HG03108 (cell line): ENCODE results near the gene TAF3.
"Not testable (repeated sequence)": the region's sequence is repeated elsewhere in the genome, so short reads cannot be mapped to it uniquely, and the experiment has no call there.

Experiments used
- ATAC-seq: cut with Tn5 transposase; IDR thresholded peaks from one replicate; pipeline ENCODE4 v1.9.1; 2021; ENCODE audit warnings: moderate library complexity; ENCODE audit not compliant: unreplicated experiment

The TAF3 gene

GRCh38 chr10:7818295-7819120 lies at the start of gene TAF3:
TSS of gene TAF3 (plus strand) at chr10:7818505. CDS start at chr10:7818710, 205 bp downstream.
- ATAC-seq: peak; percentile 82

GRCh38 chr10:7773845-7774801 lies 44.2 kb upstream of the TAF3 start:
- no peak for ATAC-seq

GRCh38 chr10:7776777-7777176 lies 41.5 kb upstream of the TAF3 start:
- ATAC-seq: no peak

GRCh38 chr10:7782194-7782593 lies 36.1 kb upstream of the TAF3 start:
- ATAC-seq: not testable (repeated sequence)

- ATAC-seq: no peak
These were observed 31.9 kb upstream of the TAF3 start for GRCh38 chr10:7786430-7786829.

GRCh38 chr10:7787150-7787856 lies 31.0 kb upstream of the TAF3 start:
- no peak for ATAC-seq

GRCh38 chr10:7787857-7788638 lies 30.3 kb upstream of the TAF3 start, which contains the start of the genes ATP5F1C and KIN:
TSS of gene ATP5F1C (plus strand) at chr10:7788177. CDS start at chr10:7788208, 31 bp downstream.
TSS of gene KIN (minus strand) at chr10:7787993. CDS start at chr10:7787933, 60 bp downstream.
- ATAC-seq: peak; percentile 97

GRCh38 chr10:7788639-7789286 lies 29.5 kb upstream of the TAF3 start:
- peak; percentile 10 for ATAC-seq

- no peak for ATAC-seq
These were observed 28.9 kb upstream of the TAF3 start for GRCh38 chr10:7789390-7789789.

GRCh38 chr10:7792541-7792940 lies 25.8 kb upstream of the TAF3 start:
- no peak for ATAC-seq

- ATAC-seq: no peak
These were observed 23.9 kb upstream of the TAF3 start for GRCh38 chr10:7794251-7795026.

GRCh38 chr10:7795605-7796004 lies 22.7 kb upstream of the TAF3 start:
- no peak for ATAC-seq

GRCh38 chr10:7797582-7797981 lies 20.7 kb upstream of the TAF3 start:
- no peak for ATAC-seq

GRCh38 chr10:7802606-7803005 lies 15.7 kb upstream of the TAF3 start:
- ATAC-seq: no peak

- no peak for ATAC-seq
These were observed 14.1 kb upstream of the TAF3 start for GRCh38 chr10:7804216-7804615.

GRCh38 chr10:7804741-7805140 lies 13.6 kb upstream of the TAF3 start:
- ATAC-seq: no peak

- no peak for ATAC-seq
These were observed 9.5 kb upstream of the TAF3 start for GRCh38 chr10:7808686-7809267.

GRCh38 chr10:7810443-7810842 lies 7.9 kb upstream of the TAF3 start:
- no peak for ATAC-seq
